SK-N-MC (cell line): ENCODE data around the gene KLHL41.

Experiments
- DNase-seq: peaks from one replicate; pipeline ENCODE4 v3.0.0-alpha.2; 2011; ENCODE audit warnings: low read depth, low spot score
- H3K27ac ChIP-seq: fragments of 200-600 bp; sonication (generic); 2 replicates; pipeline ENCODE4 v1.5.1; 2016; ENCODE audit warnings: mixed run types
- H3K36me3 ChIP-seq: fragments of 200-600 bp; sonication (generic); 2 replicates; pipeline ENCODE4 v1.6.1; 2017; ENCODE audit warnings: antibody characterized with exemption, low read length, mixed read lengths; ENCODE audit not compliant: insufficient read depth
- H3K4me3 ChIP-seq: fragments of 200-600 bp; sonication (generic); 2 replicates; pipeline ENCODE4 v1.5.1; 2016
- H3K9ac ChIP-seq: fragments of 200-600 bp; sonication (generic); 2 replicates; pipeline ENCODE4 v1.8.0; 2017; ENCODE audit warnings: mixed run types, mixed read lengths; ENCODE audit not compliant: insufficient read length
- H3K9me3 ChIP-seq: fragments of 200-600 bp; sonication (generic); 2 replicates; pipeline ENCODE4 v1.6.1; 2017; ENCODE audit warnings: low read depth, mild to moderate bottlenecking, antibody characterized with exemption, low read length, moderate library complexity, mixed read lengths
- EZH2 ChIP-seq: fragments of 200-600 bp; sonication (generic); IDR thresholded peaks from one replicate; pipeline ENCODE4 v1.6.1; 2017; ENCODE audit warnings: antibody characterized with exemption
- FOXP2 ChIP-seq: optimal IDR thresholded peaks from 2 replicates; pipeline ENCODE3; 2011; ENCODE audit warnings: mild to moderate bottlenecking, moderate library complexity; ENCODE audit not compliant: insufficient read depth; ENCODE audit errors: extremely low read length, control extremely low read depth
- POLR2AphosphoS5 ChIP-seq: IDR thresholded peaks from 2 replicates; pipeline ENCODE4 v1.6.1; 2012; ENCODE audit warnings: mild to moderate bottlenecking, low read depth, low read length, borderline replicate concordance

Gene KLHL41

DNA sequence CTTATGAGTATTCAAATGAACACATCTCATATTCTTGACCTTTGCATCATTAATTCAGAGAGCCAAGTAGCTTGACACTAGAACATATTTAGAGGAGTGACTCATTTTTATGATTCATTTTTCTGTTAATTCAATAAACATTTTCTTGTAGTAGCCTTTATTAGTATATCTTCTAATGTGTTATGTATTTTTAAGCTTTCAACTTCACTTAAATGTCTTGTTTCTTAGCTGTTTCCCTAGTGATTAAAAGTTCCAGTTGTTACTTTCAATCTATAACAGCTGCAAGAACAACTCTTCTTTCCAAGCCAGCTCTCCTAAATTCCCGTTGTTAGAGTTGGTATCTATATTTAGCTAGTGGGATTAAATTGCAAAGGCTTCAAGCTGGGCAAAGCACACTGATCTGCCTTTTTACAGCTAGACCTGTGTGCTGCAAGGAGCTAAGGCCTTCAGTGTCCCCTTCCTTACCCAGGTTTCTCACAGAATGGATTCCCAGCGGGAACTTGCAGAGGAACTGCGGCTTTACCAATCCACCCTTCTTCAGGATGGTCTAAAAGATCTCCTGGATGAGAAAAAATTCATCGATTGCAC is at the start of gene KLHL41:
TSS of gene KLHL41 (plus strand) at position 405 of the 588 bp plus-strand sequence. CDS start at position 482, 77 bp downstream.
- Histone ChIP-seq H3K27ac (no peak within 1 kb of the TSS), H3K36me3 (no peaks in the 10 kb centered on the region), H3K4me3 (no peak within 1 kb of the TSS), H3K9ac (no peak within 1 kb of the TSS), H3K9me3 (no peaks in the 10 kb centered on the region)
- no peak for DNase-seq
- TF ChIP-seq POLR2AphosphoS5 (no peak), FOXP2 (no peak), EZH2 (no peak)

DNA sequence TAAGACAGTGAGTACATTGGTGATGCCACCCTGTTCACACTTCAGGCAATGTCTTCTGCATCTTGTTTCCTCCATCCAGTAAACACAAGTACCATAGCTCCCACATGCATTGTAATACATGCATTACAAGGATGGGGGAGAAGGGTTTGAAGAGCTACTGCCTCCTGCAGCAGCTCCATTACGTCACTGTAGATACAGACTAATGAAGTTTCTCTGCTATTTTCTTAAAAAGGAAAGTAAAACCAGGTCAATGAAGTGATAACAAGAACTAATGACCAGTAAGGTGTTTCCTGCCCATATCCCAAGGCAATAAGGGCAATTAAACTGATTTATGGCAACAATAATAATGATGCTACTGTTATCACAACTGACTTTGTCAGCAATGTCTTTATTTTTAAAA is 48.4 kb upstream of the KLHL41 start:
- H3K9me3 ChIP-seq = no peaks in the 10 kb centered on the region
- no peak overlapping the region for H3K27ac ChIP-seq
- DNase-seq = no peak
- TF ChIP-seq FOXP2 = no peak
- TF ChIP-seq POLR2AphosphoS5 = no peak
- TF ChIP-seq EZH2 = no peak
- H3K9ac ChIP-seq = no peak overlapping the region
- no peak overlapping the region for H3K4me3 ChIP-seq
- no peaks in the 10 kb centered on the region for H3K36me3 ChIP-seq

- TF ChIP-seq EZH2 (no peak), FOXP2 (no peak), POLR2AphosphoS5 (no peak)
- Histone ChIP-seq H3K4me3 (no peak overlapping the region), H3K36me3 (no peaks in the 10 kb centered on the region), H3K9ac (no peak overlapping the region), H3K9me3 (no peaks in the 10 kb centered on the region), H3K27ac (no peak overlapping the region)
- DNase-seq = no peak
Measured at GRCh38 chr2:169462896-169463695, 46.4 kb upstream of the KLHL41 start.

DNA sequence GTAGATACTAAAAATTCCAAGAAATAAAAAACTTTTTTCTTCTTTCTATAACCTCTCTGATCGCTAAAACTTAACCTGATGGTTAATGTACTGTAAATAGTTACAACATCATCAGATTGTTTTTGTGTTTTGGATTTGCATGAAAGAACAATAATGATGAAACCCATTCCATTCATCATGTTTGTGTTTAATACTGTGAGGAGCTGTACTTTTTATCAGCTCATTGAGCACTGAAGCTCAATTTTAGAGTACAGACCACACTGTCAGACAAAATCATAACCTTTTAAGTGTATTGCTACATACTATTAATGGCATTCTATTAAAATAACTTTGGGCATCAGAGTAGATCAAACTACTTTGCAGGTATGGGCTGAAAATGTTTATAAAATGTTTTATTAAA is 45.0 kb upstream of the KLHL41 start:
- DNase-seq = no peak
- Histone ChIP-seq H3K9me3 (no peaks in the 10 kb centered on the region), H3K27ac (no peak overlapping the region)

DNA sequence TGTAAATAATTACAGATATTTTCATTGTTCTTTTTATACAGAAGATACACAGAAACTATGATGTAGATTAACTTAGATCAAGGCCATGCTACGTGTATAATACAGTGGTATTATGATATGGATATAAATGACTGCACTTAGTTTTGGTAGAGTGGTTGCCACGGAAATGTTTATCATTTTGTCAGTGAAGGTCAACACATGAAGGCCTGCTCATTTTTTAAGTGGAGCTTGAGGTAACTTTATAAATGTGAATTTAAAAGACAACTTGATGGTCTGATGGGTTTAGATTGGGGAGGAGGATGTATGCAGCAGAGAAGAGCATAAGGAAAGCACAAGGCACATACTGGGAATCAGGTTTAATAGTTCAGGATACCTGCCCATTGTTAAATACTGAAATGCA is 44.6 kb upstream of the KLHL41 start:
- Histone ChIP-seq H3K9me3 (no peaks in the 10 kb centered on the region), H3K4me3 (no peak overlapping the region), H3K27ac (no peak overlapping the region), H3K9ac (no peak overlapping the region), H3K36me3 (no peaks in the 10 kb centered on the region)
- DNase-seq = no peak
- no peak for TF ChIP-seq POLR2AphosphoS5
- TF ChIP-seq FOXP2 = no peak
- no peak for TF ChIP-seq EZH2

More for the DNA sequence above, 45.0 kb upstream of the KLHL41 start:
- TF ChIP-seq EZH2 = no peak
- no peak for TF ChIP-seq POLR2AphosphoS5
- no peak for TF ChIP-seq FOXP2
- H3K4me3 ChIP-seq = no peak overlapping the region
- no peaks in the 10 kb centered on the region for H3K36me3 ChIP-seq
- H3K9ac ChIP-seq = no peak overlapping the region

- Histone ChIP-seq H3K9me3 (no peaks in the 10 kb centered on the region), H3K27ac (no peak overlapping the region), H3K4me3 (no peak overlapping the region), H3K9ac (no peak overlapping the region), H3K36me3 (no peaks in the 10 kb centered on the region)
- no peak for DNase-seq
- TF ChIP-seq EZH2 = no peak
- no peak for TF ChIP-seq POLR2AphosphoS5
- TF ChIP-seq FOXP2 = no peak
Measured at GRCh38 chr2:169468841-169469240, 40.7 kb upstream of the KLHL41 start.

GRCh38 chr2:169469952-169470572 is 39.4 kb upstream of the KLHL41 start:
- Histone ChIP-seq H3K9me3 (no peaks in the 10 kb centered on the region), H3K4me3 (no peak overlapping the region), H3K27ac (no peak overlapping the region), H3K9ac (no peak overlapping the region), H3K36me3 (no peaks in the 10 kb centered on the region)
- TF ChIP-seq FOXP2 (no peak), POLR2AphosphoS5 (no peak), EZH2 (no peak)
- DNase-seq = no peak

DNA sequence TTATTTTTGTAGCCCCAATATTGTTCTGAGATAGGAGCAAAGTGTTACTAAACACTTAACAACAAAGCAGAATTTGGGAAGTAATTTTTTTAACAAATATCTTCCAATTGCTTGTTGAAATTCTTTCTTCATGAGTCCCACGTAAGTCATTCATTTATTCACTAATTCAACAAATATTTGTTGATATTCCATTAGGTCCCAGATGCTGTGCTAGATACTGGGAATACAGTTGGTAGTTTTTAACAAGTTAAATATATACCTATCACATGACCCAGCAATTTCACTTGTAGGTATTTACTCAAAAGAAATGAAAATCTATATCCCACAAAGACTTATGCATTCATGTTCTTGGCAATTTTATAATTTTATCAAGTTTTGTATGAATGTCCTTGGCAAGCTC is 37.3 kb upstream of the KLHL41 start:
- DNase-seq = no peak
- no peak overlapping the region for H3K4me3 ChIP-seq
- no peak overlapping the region for H3K27ac ChIP-seq
- TF ChIP-seq FOXP2 (no peak), EZH2 (no peak), POLR2AphosphoS5 (no peak)
- H3K36me3 ChIP-seq = no peaks in the 10 kb centered on the region
- H3K9me3 ChIP-seq = no peaks in the 10 kb centered on the region
- no peak overlapping the region for H3K9ac ChIP-seq
